WERI-Rb-1 (cell line): ENCODE results near the gene LILRB2.
A peak's percentile ranks its signal among the peaks of the same experiment; 100 is the strongest.
"Not testable (repeated sequence)": the region's sequence is repeated elsewhere in the genome, so short reads cannot be mapped to it uniquely, and the experiment has no call there.

Source experiments
- DNase-seq: peaks from one replicate; pipeline ENCODE4 v3.0.0-alpha.2; 2020
- H3K27ac ChIP-seq: fragments of 250-450 bp; sonication (Bioruptor Pico); 2 replicates; pipeline ENCODE4 v1.5.1; 2020; ENCODE audit warnings: mild to moderate bottlenecking, moderate library complexity
- H3K27me3 ChIP-seq: fragments of 250-450 bp; sonication (Bioruptor Pico); 2 replicates; pipeline ENCODE4 v1.5.1; 2021; ENCODE audit warnings: mild to moderate bottlenecking, low read depth, moderate library complexity; ENCODE audit not compliant: insufficient read depth, severe bottlenecking
- H3K36me3 ChIP-seq: fragments of 250-450 bp; sonication (Bioruptor Pico); 2 replicates; pipeline ENCODE4 v1.5.1; 2020; ENCODE audit warnings: mild to moderate bottlenecking, moderate library complexity
- H3K4me3 ChIP-seq: 2 replicates; pipeline ENCODE4 v1.5.1; 2011; ENCODE audit warnings: low read depth, mild to moderate bottlenecking, control low read depth, low read length
- H3K9me3 ChIP-seq: fragments of 250-450 bp; sonication (Bioruptor Pico); 2 replicates; pipeline ENCODE4 v1.5.1; 2021; ENCODE audit warnings: mild to moderate bottlenecking, moderate library complexity; ENCODE audit not compliant: severe bottlenecking
- TF ChIP-seq, protein P1 (sequence below): IDR thresholded peaks from 2 replicates; pipeline ENCODE4 v1.5.1; 2011; ENCODE audit warnings: low read depth, mild to moderate bottlenecking, control low read depth, inconsistent platforms, low read length

LILRB2 gene

GRCh38 chr19:54233941-54234340 lies 47.0 kb downstream of the LILRB2 start:
- Histone ChIP-seq H3K36me3 (no peaks in the 10 kb centered on the region), H3K27ac (no peak overlapping the region), H3K27me3 (peaks cover 42% of the 10 kb centered on the region), H3K4me3 (no peak overlapping the region), H3K9me3 (peaks cover 8% of the 10 kb centered on the region)
- no peak for DNase-seq
- TF ChIP-seq, protein P1, sequence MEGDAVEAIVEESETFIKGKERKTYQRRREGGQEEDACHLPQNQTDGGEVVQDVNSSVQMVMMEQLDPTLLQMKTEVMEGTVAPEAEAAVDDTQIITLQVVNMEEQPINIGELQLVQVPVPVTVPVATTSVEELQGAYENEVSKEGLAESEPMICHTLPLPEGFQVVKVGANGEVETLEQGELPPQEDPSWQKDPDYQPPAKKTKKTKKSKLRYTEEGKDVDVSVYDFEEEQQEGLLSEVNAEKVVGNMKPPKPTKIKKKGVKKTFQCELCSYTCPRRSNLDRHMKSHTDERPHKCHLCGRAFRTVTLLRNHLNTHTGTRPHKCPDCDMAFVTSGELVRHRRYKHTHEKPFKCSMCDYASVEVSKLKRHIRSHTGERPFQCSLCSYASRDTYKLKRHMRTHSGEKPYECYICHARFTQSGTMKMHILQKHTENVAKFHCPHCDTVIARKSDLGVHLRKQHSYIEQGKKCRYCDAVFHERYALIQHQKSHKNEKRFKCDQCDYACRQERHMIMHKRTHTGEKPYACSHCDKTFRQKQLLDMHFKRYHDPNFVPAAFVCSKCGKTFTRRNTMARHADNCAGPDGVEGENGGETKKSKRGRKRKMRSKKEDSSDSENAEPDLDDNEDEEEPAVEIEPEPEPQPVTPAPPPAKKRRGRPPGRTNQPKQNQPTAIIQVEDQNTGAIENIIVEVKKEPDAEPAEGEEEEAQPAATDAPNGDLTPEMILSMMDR: no peak

GRCh38 chr19:54231077-54231931 lies 49.6 kb downstream of the LILRB2 start:
- Histone ChIP-seq H3K36me3 (no peaks in the 10 kb centered on the region), H3K4me3 (no peak overlapping the region), H3K9me3 (peaks cover 14% of the 10 kb centered on the region), H3K27me3 (peaks cover 15% of the 10 kb centered on the region), H3K27ac (no peak overlapping the region)
- DNase-seq: peak; percentile 81
- TF ChIP-seq, protein P1: peak; percentile 88

DNA sequence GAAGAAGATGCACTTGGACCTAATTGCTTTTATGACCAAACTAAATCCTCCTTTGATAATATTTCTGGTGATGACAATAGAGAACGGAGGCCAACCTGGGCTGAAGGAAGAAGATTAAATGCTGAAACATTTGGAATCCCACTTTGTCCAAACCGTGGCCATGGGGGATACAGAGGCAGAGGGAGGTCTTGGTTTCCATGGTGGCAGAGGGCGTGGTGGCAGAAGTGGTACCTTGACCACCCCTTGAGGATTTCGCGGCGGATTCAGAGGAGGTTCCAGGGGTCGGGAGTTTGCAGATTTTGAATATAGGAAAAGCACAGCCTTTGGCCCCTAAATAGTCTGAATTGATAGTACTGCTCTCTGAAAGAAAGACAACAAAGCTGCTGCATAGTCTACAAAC lies 50.9 kb downstream of the LILRB2 start:
- Histone ChIP-seq H3K27ac (no peak overlapping the region), H3K9me3 (peaks cover 13% of the 10 kb centered on the region), H3K27me3 (peaks cover 13% of the 10 kb centered on the region), H3K36me3 (no peaks in the 10 kb centered on the region), H3K4me3 (no peak overlapping the region)
- no peak for DNase-seq
- TF ChIP-seq, protein P1: no peak

GRCh38 chr19:54229146-54229545 lies 51.8 kb downstream of the LILRB2 start:
- no peak for DNase-seq
- H3K9me3 ChIP-seq: peaks cover 9% of the 10 kb centered on the region
- H3K4me3 ChIP-seq: no peak overlapping the region
- H3K36me3 ChIP-seq: no peaks in the 10 kb centered on the region
- peaks cover 12% of the 10 kb centered on the region for H3K27me3 ChIP-seq
- H3K27ac ChIP-seq: no peak overlapping the region
- TF ChIP-seq, protein P1: no peak

DNA sequence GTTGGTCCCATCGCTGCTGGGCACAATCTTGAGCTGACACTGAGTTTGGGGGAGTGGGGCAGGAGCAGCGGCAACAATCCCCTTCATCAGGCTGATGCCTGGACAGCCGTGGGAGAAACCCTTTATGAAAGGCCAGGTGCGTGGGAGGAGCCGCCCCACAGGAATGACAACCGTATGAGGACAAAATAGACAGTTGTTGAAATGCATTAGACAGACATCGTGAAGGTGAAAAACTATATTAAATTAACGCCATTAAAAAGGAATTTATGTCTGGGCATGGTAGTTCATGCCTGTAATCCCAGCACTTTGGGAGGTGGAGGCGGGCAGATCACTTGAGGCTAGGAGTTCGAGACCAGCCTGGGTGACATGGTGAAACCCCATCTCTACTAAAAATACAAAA lies 56.3 kb downstream of the LILRB2 start:
- DNase-seq, H3K4me3 ChIP-seq, H3K9me3 ChIP-seq, H3K27ac ChIP-seq, H3K27me3 ChIP-seq, H3K36me3 ChIP-seq: not testable (repeated sequence)

DNA sequence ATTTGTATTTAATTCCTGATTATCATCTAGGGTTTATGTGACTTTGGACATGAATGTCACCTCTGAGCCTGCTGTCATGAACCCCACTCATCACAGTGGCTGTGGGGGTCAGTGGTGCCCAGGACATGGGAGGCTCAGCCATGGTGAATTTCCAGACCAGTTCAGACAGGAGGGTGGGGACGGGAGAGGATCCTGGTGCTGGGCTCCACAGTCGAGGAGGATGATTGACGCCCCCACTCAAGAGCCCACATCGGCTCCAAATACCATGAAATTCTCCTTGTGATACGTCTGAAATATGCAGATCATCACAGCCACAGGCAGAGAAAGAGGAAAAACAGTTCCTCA lies 57.0 kb downstream of the LILRB2 start:
- H3K4me3 ChIP-seq, H3K9me3 ChIP-seq, DNase-seq, H3K36me3 ChIP-seq, H3K27ac ChIP-seq, H3K27me3 ChIP-seq: not testable (repeated sequence)
